A549 (cell line): ENCODE measurements around the gene NPLOC4.

Experiments used
- CTCF ChIP-seq: fragments of >200 bp; sonication (Bioruptor Twin); formaldehyde crosslinking; IDR thresholded peaks from 3 replicates; pipeline ENCODE4 v1.5.1; 2016
- MAX ChIP-seq: IDR thresholded peaks from 2 replicates; pipeline ENCODE4 v1.6.1; 2012
- MYC ChIP-seq: IDR thresholded peaks from 2 replicates; pipeline ENCODE4 v1.6.1; 2012; ENCODE audit warnings: mild to moderate bottlenecking, inconsistent platforms, low read length, improper control_type of control experiment, borderline replicate concordance
- NR3C1 ChIP-seq: fragments of >200 bp; sonication (Bioruptor Twin); formaldehyde crosslinking; IDR thresholded peaks from 3 replicates; pipeline ENCODE4 v1.6.1; 2017
- POLR2A ChIP-seq: IDR thresholded peaks from 2 replicates; pipeline ENCODE4 v1.6.1; 2012; ENCODE audit warnings: mild to moderate bottlenecking, low read length
- RAD21 ChIP-seq, 2 experiments: fragments of >200 bp in 1 of 2; sonication (Bioruptor Twin) in 1 of 2; formaldehyde crosslinking in 1 of 2; IDR thresholded peaks in 1 of 2; conservative IDR thresholded peaks in 1 of 2; 2 replicates in 1 of 2; 3 replicates in 1 of 2; pipeline ENCODE4 v1.6.1; 2012 to 2018; ENCODE audit warnings: inconsistent platforms in 1 of 2
- RARB ChIP-seq: fragments of 250-450 bp; sonication (Bioruptor Pico); IDR thresholded peaks from 2 replicates; pipeline ENCODE4 v1.8.0; 2021; ENCODE audit warnings: mild to moderate bottlenecking, moderate library complexity

- TF ChIP-seq CTCF (no peak), MYC (no peak), RARB (CRISPR knock-in tag) (no peak), NR3C1 (no peak), MAX (no peak), POLR2A (no peak), RAD21 (conservative IDR thresholded peaks at IDR 0.05 in 1 of 2, IDR thresholded peaks at IDR 0.05 in 1 of 2) (no peak)
These were observed 109.1 kb downstream of the NPLOC4 start, which contains the start of gene FSCN2 for GRCh38 chr17:81527591-81528383.
